HS-27A (cell line): ENCODE data around the gene PRXL2A.
A peak's percentile ranks its signal among the peaks of the same experiment; 100 is the strongest.

Experiments used
- DNase-seq: peaks from one replicate; pipeline ENCODE4 v3.0.0-alpha.2; 2012; ENCODE audit warnings: low read depth, missing footprints

PRXL2A gene

GRCh38 chr10:80447436-80448190 is 39.3 kb downstream of the PRXL2A start:
- DNase-seq, result no peak

- DNase-seq, result no peak
Measured at GRCh38 chr10:80448209-80448942, 40.0 kb downstream of the PRXL2A start.

- no peak for DNase-seq
Measured at GRCh38 chr10:80449520-80449919, 41.2 kb downstream of the PRXL2A start.

- no peak for DNase-seq
Measured at GRCh38 chr10:80451132-80451531, 42.8 kb downstream of the PRXL2A start.

- no peak for DNase-seq
Measured at GRCh38 chr10:80452069-80452468, 43.7 kb downstream of the PRXL2A start.

- DNase-seq, result no peak
Measured at GRCh38 chr10:80452640-80453039, 44.3 kb downstream of the PRXL2A start.

GRCh38 chr10:80453056-80453841 is 44.9 kb downstream of the PRXL2A start:
- no peak for DNase-seq

- no peak for DNase-seq
Measured at GRCh38 chr10:80453842-80454512, 45.6 kb downstream of the PRXL2A start, which contains the start of gene TSPAN14. Gene TSPAN14 (plus strand): TSS chr10:80454310. CDS start chr10:80489234, 34,924 bp downstream.

GRCh38 chr10:80454513-80455460 is 46.4 kb downstream of the PRXL2A start:
- no peak for DNase-seq

- DNase-seq, result no peak
Measured at GRCh38 chr10:80455461-80456349, 47.4 kb downstream of the PRXL2A start.

- DNase-seq, result no peak
Measured at GRCh38 chr10:80457554-80458262, 49.4 kb downstream of the PRXL2A start.

GRCh38 chr10:80458263-80458625 is 49.9 kb downstream of the PRXL2A start:
- no peak for DNase-seq

GRCh38 chr10:80458638-80459037 is 50.3 kb downstream of the PRXL2A start:
- DNase-seq, result no peak

GRCh38 chr10:80459047-80459865 is 50.9 kb downstream of the PRXL2A start:
- DNase-seq, result peak; percentile 26

GRCh38 chr10:80460399-80461207 is 52.3 kb downstream of the PRXL2A start:
- no peak for DNase-seq

GRCh38 chr10:80461208-80462183 is 53.1 kb downstream of the PRXL2A start:
- DNase-seq, result no peak
